GM12874 (cell line): ENCODE data around the gene NKX2-3.

Experiments used
- CTCF ChIP-seq: IDR thresholded peaks from 2 replicates; pipeline ENCODE4 v1.5.1; 2011; ENCODE audit warnings: low read depth, mild to moderate bottlenecking, control low read depth, low read length, moderate library complexity; ENCODE audit not compliant: insufficient read depth

The NKX2-3 gene

GRCh38 chr10:99533496-99534449, 1.0 kb downstream of the NKX2-3 start:
- no peak for TF ChIP-seq CTCF

- TF ChIP-seq CTCF: no peak
These were observed 1.8 kb downstream of the NKX2-3 start for GRCh38 chr10:99534450-99534938.

- no peak for TF ChIP-seq CTCF
These were observed 2.4 kb downstream of the NKX2-3 start for GRCh38 chr10:99534939-99535763.

GRCh38 chr10:99535764-99536337, 3.1 kb downstream of the NKX2-3 start:
- TF ChIP-seq CTCF: no peak

- no peak for TF ChIP-seq CTCF
These were observed 3.8 kb downstream of the NKX2-3 start for GRCh38 chr10:99536338-99537085.

GRCh38 chr10:99537086-99537988, 4.6 kb downstream of the NKX2-3 start:
- TF ChIP-seq CTCF: no peak
